GM23338 (cell line): Measurements from ENCODE around the gene PPP2R5C. TPM values are rescaled to one million over a fixed set of nuclear protein-coding genes. Genes with fewer than 3 reads are reported as not detected.
"Not testable (repeated sequence)": the region's sequence is repeated elsewhere in the genome, so short reads cannot be mapped to it uniquely, and the experiment has no call there.

Experiments
- ATAC-seq: fragments of 200-7000 bp; cut with Tn5 transposase; 3 replicates; pipeline ENCODE4 v1.9.1; 2020
- DNase-seq: peaks from one replicate; pipeline ENCODE4 v3.0.0-alpha.2; 2015; ENCODE audit warnings: low spot score
- H2AFZ ChIP-seq: fragments of 200-600 bp; sonication (generic); 2 replicates; pipeline ENCODE4 v1.8.0; 2016; ENCODE audit warnings: antibody characterized with exemption, mild to moderate bottlenecking, moderate library complexity
- H3F3A ChIP-seq: fragments of 200-600 bp; sonication (generic); replicated peaks from 2 replicates; pipeline ENCODE4 v1.8.0; 2017; ENCODE audit warnings: antibody characterized with exemption, mixed run types, low read depth
- H3K27ac ChIP-seq: fragments of 200-600 bp; sonication (generic); 2 replicates; pipeline ENCODE4 v1.6.1; 2016; ENCODE audit warnings: low read depth
- H3K27me3 ChIP-seq: fragments of 200-600 bp; sonication (generic); 2 replicates; pipeline ENCODE4 v1.8.0; 2016; ENCODE audit warnings: mild to moderate bottlenecking, mixed run types, moderate library complexity; ENCODE audit not compliant: insufficient read depth
- H3K36me3 ChIP-seq: fragments of 200-600 bp; sonication (generic); 2 replicates; pipeline ENCODE4 v1.8.0; 2016; ENCODE audit warnings: mild to moderate bottlenecking; ENCODE audit not compliant: insufficient read depth
- H3K4me1 ChIP-seq: fragments of 200-600 bp; sonication (generic); 2 replicates; pipeline ENCODE4 v1.8.0; 2016; ENCODE audit warnings: mild to moderate bottlenecking, moderate library complexity; ENCODE audit not compliant: insufficient read depth
- H3K4me2 ChIP-seq: fragments of 200-600 bp; sonication (generic); 2 replicates; pipeline ENCODE4 v1.7.1; 2017; ENCODE audit warnings: mixed run types
- H3K4me3 ChIP-seq: fragments of 200-600 bp; sonication (generic); 2 replicates; pipeline ENCODE4 v1.6.1; 2016; ENCODE audit warnings: mixed run types
- H3K79me2 ChIP-seq: fragments of 200-600 bp; sonication (generic); replicated peaks from 2 replicates; pipeline ENCODE4 v1.8.0; 2017; ENCODE audit warnings: mild to moderate bottlenecking; ENCODE audit not compliant: insufficient read depth
- H3K9me2 ChIP-seq: fragments of 200-600 bp; sonication (generic); 2 replicates; pipeline ENCODE4 v1.8.0; 2017; ENCODE audit not compliant: insufficient read depth
- H4K20me1 ChIP-seq: fragments of 200-600 bp; sonication (generic); replicated peaks from 2 replicates; pipeline ENCODE4 v1.8.0; 2017; ENCODE audit warnings: mild to moderate bottlenecking; ENCODE audit not compliant: insufficient read depth
- H3K27ac Mint-ChIP-seq: 2 replicates; pipeline ENCODE4 v1.8.0; 2020; ENCODE audit warnings: inconsistent platforms, mild to moderate bottlenecking, moderate library complexity, mixed read lengths
- H3K27me3 Mint-ChIP-seq: 3 replicates; pipeline ENCODE4 v1.8.0; 2022; ENCODE audit warnings: low read depth, mild to moderate bottlenecking, moderate library complexity, mixed read lengths, inconsistent platforms; ENCODE audit not compliant: insufficient read depth, poor library complexity
- H3K36me3 Mint-ChIP-seq: 3 replicates; pipeline ENCODE4 v1.8.0; 2021; ENCODE audit warnings: low read depth, mild to moderate bottlenecking, inconsistent platforms, moderate library complexity, mixed read lengths
- H3K4me1 Mint-ChIP-seq: 3 replicates; pipeline ENCODE4 v1.8.0; 2020; ENCODE audit warnings: mild to moderate bottlenecking, inconsistent platforms, mixed read lengths
- H3K4me3 Mint-ChIP-seq: 3 replicates; pipeline ENCODE4 v1.8.0; 2021; ENCODE audit warnings: moderate library complexity, mild to moderate bottlenecking, inconsistent platforms, mixed read lengths
- H3K9me3 Mint-ChIP-seq: 3 replicates; pipeline ENCODE4 v1.8.0; 2020; ENCODE audit warnings: moderate library complexity, mild to moderate bottlenecking, inconsistent platforms, mixed read lengths
- CREB1 ChIP-seq: fragments of 250-450 bp; sonication (Bioruptor Pico); IDR thresholded peaks from 2 replicates; pipeline ENCODE4 v1.5.0; 2020; ENCODE audit warnings: low read depth, mild to moderate bottlenecking, moderate library complexity
- EZH2phosphoT487 ChIP-seq: fragments of 200-600 bp; sonication (generic); IDR thresholded peaks from one replicate; pipeline ENCODE4 v1.8.1; 2018; ENCODE audit warnings: antibody characterized with exemption; ENCODE audit not compliant: unreplicated experiment
- JUNB ChIP-seq: IDR thresholded peaks from one replicate; pipeline ENCODE4 v1.6.1; 2016; ENCODE audit warnings: antibody characterized with exemption; ENCODE audit not compliant: unreplicated experiment
- POLR2AphosphoS5 ChIP-seq: IDR thresholded peaks from 2 replicates; pipeline ENCODE4 v1.6.1; 2016; ENCODE audit warnings: antibody characterized with exemption, low read depth
- STAT1 ChIP-seq: IDR thresholded peaks from one replicate; pipeline ENCODE4 v1.6.1; 2016; ENCODE audit warnings: antibody characterized with exemption; ENCODE audit not compliant: unreplicated experiment
- ZNF331 ChIP-seq: fragments of 250-450 bp; sonication (Bioruptor Pico); IDR thresholded peaks from 2 replicates; pipeline ENCODE4 v1.5.0; 2020; ENCODE audit warnings: low read depth, mild to moderate bottlenecking, moderate library complexity
- ZNF462 ChIP-seq: fragments of 250-450 bp; sonication (Bioruptor Pico); IDR thresholded peaks from 2 replicates; pipeline ENCODE4 v1.5.0; 2020; ENCODE audit warnings: mild to moderate bottlenecking, moderate library complexity
- polyA plus RNA-seq: library from polyadenylated mRNA; unstranded; fragments of >200 nt; fragmentation: Nextera tagmentation; extraction: Ambion mirVana; gene quantifications from 2 replicates; pipeline ENCODE4 v1.2.1, GENCODE V29; 2016
- total RNA-seq: library from RNA; depleted of rRNA; stranded (reverse); fragments of >200 nt; shearing (Covaris generic); gene quantifications from 2 replicates; pipeline ENCODE4 v1.2.3, GENCODE V29; 2014

Gene PPP2R5C
- total and polyA plus RNA-seq, 2 experiments from 2014 or later, result 75.4 to 79.7 TPM

- H3K4me2 ChIP-seq, result no peak overlapping the region
- DNase-seq (no peak), ATAC-seq (no peak)
- H3K27me3 ChIP-seq, result no peaks in the 10 kb centered on the region
- no peaks in the 10 kb centered on the region for H3K4me1 Mint-ChIP-seq
- no peak overlapping the region for H3K4me3 Mint-ChIP-seq
- H3K4me3 ChIP-seq, result no peak overlapping the region
- H3K36me3 Mint-ChIP-seq, result peaks cover 4% of the 10 kb centered on the region; the same call in 2 of the 3 replicates
- no peaks in the 10 kb centered on the region for H3K79me2 ChIP-seq
- no peak overlapping the region for H2AFZ ChIP-seq
- no peaks in the 10 kb centered on the region for H3K4me1 ChIP-seq
- no peaks in the 10 kb centered on the region; the same call in 1 of the 2 replicates for H4K20me1 ChIP-seq
- peaks cover 8% of the 10 kb centered on the region; the same call in 2 of the 3 replicates for H3K9me3 Mint-ChIP-seq
- H3K27me3 Mint-ChIP-seq, result peaks cover 1% of the 10 kb centered on the region
- no peaks in the 10 kb centered on the region for H3F3A ChIP-seq
- H3K9me2 ChIP-seq, result no peaks in the 10 kb centered on the region
- H3K27ac ChIP-seq, result no peak overlapping the region
- TF ChIP-seq ZNF462 (CRISPR knock-in tag) (no peak), ZNF331 (CRISPR knock-in tag) (no peak), CREB1 (CRISPR knock-in tag) (no peak), STAT1 (no peak), JUNB (no peak), EZH2phosphoT487 (no peak)
- H3K27ac Mint-ChIP-seq, result no peak overlapping the region
- no peaks in the 10 kb centered on the region for H3K36me3 ChIP-seq
Measured at GRCh38 chr14:101796479-101796878, 35.0 kb downstream of the PPP2R5C start.

GRCh38 chr14:101797856-101798255, 36.3 kb downstream of the PPP2R5C start:
- ATAC-seq (no peak), DNase-seq (no peak)
- Histone ChIP-seq H3K79me2 (no peaks in the 10 kb centered on the region), H3K4me1 (no peaks in the 10 kb centered on the region), H3K9me2 (no peaks in the 10 kb centered on the region), H4K20me1 (no peaks in the 10 kb centered on the region; the same call in 1 of the 2 replicates), H3K36me3 (no peaks in the 10 kb centered on the region), H3K4me3 (no peak overlapping the region), H3K4me2 (no peak overlapping the region), H3F3A (no peaks in the 10 kb centered on the region), H3K27me3 (no peaks in the 10 kb centered on the region), H3K27ac (no peak overlapping the region), H2AFZ (no peak overlapping the region)
- no peak for TF ChIP-seq POLR2AphosphoS5
- Mint-ChIP-seq H3K9me3 (peaks cover 8% of the 10 kb centered on the region; the same call in 2 of the 3 replicates), H3K27ac (no peak overlapping the region), H3K4me3 (no peak overlapping the region), H3K4me1 (no peaks in the 10 kb centered on the region), H3K27me3 (peaks cover 3% of the 10 kb centered on the region), H3K36me3 (peaks cover 4% of the 10 kb centered on the region; the same call in 2 of the 3 replicates)

- H3K36me3 Mint-ChIP-seq, result not testable (repeated sequence)
Measured at GRCh38 chr14:101804373-101804772, 42.9 kb downstream of the PPP2R5C start.

GRCh38 chr14:101806252-101806651, 44.7 kb downstream of the PPP2R5C start:
- H3K4me2 ChIP-seq, H3K9me2 ChIP-seq, DNase-seq, H3K36me3 ChIP-seq, H3K4me3 Mint-ChIP-seq, H3K27ac ChIP-seq, H2AFZ ChIP-seq, H3F3A ChIP-seq, H3K27ac Mint-ChIP-seq, H3K36me3 Mint-ChIP-seq, H3K27me3 ChIP-seq, ATAC-seq, H4K20me1 ChIP-seq, H3K4me3 ChIP-seq, H3K9me3 Mint-ChIP-seq: not testable (repeated sequence)
- peaks cover 10% of the 10 kb centered on the region for H3K79me2 ChIP-seq
- H3K4me1 ChIP-seq, result peaks cover 15% of the 10 kb centered on the region
- peaks cover 18% of the 10 kb centered on the region for H3K27me3 Mint-ChIP-seq
- H3K4me1 Mint-ChIP-seq, result peaks cover 18% of the 10 kb centered on the region

More at GRCh38 chr14:101804373-101804772, 42.9 kb downstream of the PPP2R5C start:
- not testable (repeated sequence) for H3F3A ChIP-seq, H3K4me3 Mint-ChIP-seq, H3K4me3 ChIP-seq, ATAC-seq, H3K27ac ChIP-seq, H3K4me1 ChIP-seq, H3K79me2 ChIP-seq, H3K36me3 ChIP-seq, H4K20me1 ChIP-seq, H3K27ac Mint-ChIP-seq, H3K9me2 ChIP-seq, H2AFZ ChIP-seq, H3K9me3 Mint-ChIP-seq, H3K4me2 ChIP-seq, DNase-seq, H3K27me3 ChIP-seq
- Mint-ChIP-seq H3K4me1 (peaks cover 11% of the 10 kb centered on the region), H3K27me3 (peaks cover 11% of the 10 kb centered on the region)
